Erythroblast (primary cell): ENCODE measurements around the gene LYPD3.

ENCODE experiments used
- GATA1 ChIP-seq: IDR thresholded peaks from 2 replicates; pipeline ENCODE4 v1.6.1; 2011; ENCODE audit warnings: low read depth, mild to moderate bottlenecking, control low read depth, low read length, moderate library complexity
- POLR2A ChIP-seq: IDR thresholded peaks from 2 replicates; pipeline ENCODE4 v1.6.1; 2011; ENCODE audit warnings: mild to moderate bottlenecking, low read length

GRCh38 chr19:43495082-43495481 lies 29.7 kb upstream of the LYPD3 start:
- no peak for TF ChIP-seq POLR2A
- TF ChIP-seq GATA1: no peak
